ENCODE results near the gene NKD2. TPM values are rescaled to one million over a fixed set of nuclear protein-coding genes. Genes with fewer than 3 reads are reported as not detected.
A peak's percentile ranks its signal among the peaks of the same experiment; 100 is the strongest.
"Not testable (repeated sequence)": the region's sequence is repeated elsewhere in the genome, so short reads cannot be mapped to it uniquely, and the experiment has no call there.

NKD2 gene
- total RNA-seq, 2 experiments from 2014 or later, result 0.17 to 0.30 TPM

- no peaks in the 10 kb centered on the region for H3K27me3 Mint-ChIP-seq
- ATAC-seq (ENCODE audit: poor library complexity), result no peak
- ChIA-PET CTCF (no interaction called here), POLR2A (no interaction called here)
- Histone ChIP-seq H3K27ac (ENCODE audit: low read depth in 1 of 2, low read length in 2 of 2) (no peak overlapping the region), H3K27me3 (ENCODE audit: control insufficient read depth in 1 of 2, insufficient read depth in 2 of 2, low read length in 2 of 2) (no peaks in the 10 kb centered on the region), H3K36me3 (ENCODE audit: insufficient read depth, low read length) (no peaks in the 10 kb centered on the region), H3K9me3 (ENCODE audit: control insufficient read depth in 1 of 2, insufficient read depth in 1 of 2, low read length in 2 of 2) (no peaks in the 10 kb centered on the region), H3K4me1 (ENCODE audit: insufficient read depth, low read length) (no peaks in the 10 kb centered on the region), H3K4me3 (ENCODE audit: low read length) (no peak overlapping the region)
- H3K4me3 Mint-ChIP-seq, result no peak overlapping the region
- intact Hi-C loops (cut with DNase I, micrococcal nuclease), result no loop called here
- DNase-seq, result peak in 1 of 14 experiments; percentile 2
- no peaks in the 10 kb centered on the region for H3K4me1 Mint-ChIP-seq (ENCODE audit: low read depth)
- H3K36me3 Mint-ChIP-seq (ENCODE audit: low read depth), result no peaks in the 10 kb centered on the region
- no peaks in the 10 kb centered on the region for H3K9me3 Mint-ChIP-seq
- no peak overlapping the region for H3K27ac Mint-ChIP-seq
- TF ChIP-seq CTCF (IDR thresholded peaks at IDR 0.05), result no peak
Measured at GRCh38 chr5:1019001-1019905, 10.7 kb downstream of the NKD2 start.

GRCh38 chr5:1020452-1020961 is 11.9 kb downstream of the NKD2 start:
- Mint-ChIP-seq H3K9me3 (no peaks in the 10 kb centered on the region), H3K4me3 (no peak overlapping the region), H3K27me3 (no peaks in the 10 kb centered on the region), H3K27ac (no peak overlapping the region), H3K4me1 (ENCODE audit: low read depth) (no peaks in the 10 kb centered on the region), H3K36me3 (ENCODE audit: low read depth) (no peaks in the 10 kb centered on the region)
- DNase-seq (no peak), ATAC-seq (ENCODE audit: poor library complexity) (no peak)
- no peak overlapping the region for H3K4me3 ChIP-seq (ENCODE audit: low read length)
- no peaks in the 10 kb centered on the region for H3K27me3 ChIP-seq (ENCODE audit: control insufficient read depth in 1 of 2, insufficient read depth in 2 of 2, low read length in 2 of 2)
- intact Hi-C loops (cut with DNase I, micrococcal nuclease), result no loop called here
- ChIA-PET POLR2A (no interaction called here), CTCF (no interaction called here)
- H3K9me3 ChIP-seq (ENCODE audit: control insufficient read depth in 1 of 2, insufficient read depth in 1 of 2, low read length in 2 of 2), result no peaks in the 10 kb centered on the region
- H3K36me3 ChIP-seq (ENCODE audit: insufficient read depth, low read length), result no peaks in the 10 kb centered on the region
- TF ChIP-seq CTCF (IDR thresholded peaks at IDR 0.05), result no peak
- H3K4me1 ChIP-seq (ENCODE audit: insufficient read depth, low read length), result no peaks in the 10 kb centered on the region
- no peak overlapping the region for H3K27ac ChIP-seq (ENCODE audit: low read depth in 1 of 2, low read length in 2 of 2)

- no peaks in the 10 kb centered on the region for H3K27me3 Mint-ChIP-seq
- intact Hi-C loops (cut with DNase I, micrococcal nuclease), result no loop called here
- no peaks in the 10 kb centered on the region for H3K36me3 ChIP-seq (ENCODE audit: insufficient read depth, low read length)
- no peak for TF ChIP-seq CTCF (IDR thresholded peaks at IDR 0.05)
- no peaks in the 10 kb centered on the region for H3K9me3 ChIP-seq (ENCODE audit: control insufficient read depth in 1 of 2, insufficient read depth in 1 of 2, low read length in 2 of 2)
- no peaks in the 10 kb centered on the region for H3K4me1 Mint-ChIP-seq (ENCODE audit: low read depth)
- ATAC-seq (ENCODE audit: poor library complexity) (no peak), DNase-seq (peak in 1 of 14 experiments; percentile 1)
- H3K4me3 ChIP-seq (ENCODE audit: low read length), result no peak overlapping the region
- H3K36me3 Mint-ChIP-seq (ENCODE audit: low read depth), result no peaks in the 10 kb centered on the region
- ChIA-PET POLR2A (no interaction called here), CTCF (no interaction called here)
- no peak overlapping the region for H3K4me3 Mint-ChIP-seq
- no peak overlapping the region for H3K27ac ChIP-seq (ENCODE audit: low read depth in 1 of 2, low read length in 2 of 2)
- H3K4me1 ChIP-seq (ENCODE audit: insufficient read depth, low read length), result no peaks in the 10 kb centered on the region
- H3K27ac Mint-ChIP-seq, result no peak overlapping the region
- H3K9me3 Mint-ChIP-seq, result no peaks in the 10 kb centered on the region
- no peaks in the 10 kb centered on the region for H3K27me3 ChIP-seq (ENCODE audit: control insufficient read depth in 1 of 2, insufficient read depth in 2 of 2, low read length in 2 of 2)
Measured at GRCh38 chr5:1021136-1021968, 12.8 kb downstream of the NKD2 start.

- H3K4me3 Mint-ChIP-seq; H3K4me1 ChIP-seq (ENCODE audit: insufficient read depth, low read length); H3K4me1 Mint-ChIP-seq (ENCODE audit: low read depth); H3K9me3 ChIP-seq (ENCODE audit: control insufficient read depth in 1 of 2, insufficient read depth in 1 of 2, low read length in 2 of 2); H3K4me3 ChIP-seq (ENCODE audit: low read length); H3K27ac ChIP-seq (ENCODE audit: low read depth in 1 of 2, low read length in 2 of 2); POLR2A ChIA-PET; H3K27me3 ChIP-seq (ENCODE audit: control insufficient read depth in 1 of 2, insufficient read depth in 2 of 2, low read length in 2 of 2); H3K27ac Mint-ChIP-seq; H3K36me3 ChIP-seq (ENCODE audit: insufficient read depth, low read length); intact Hi-C loops (cut with DNase I, micrococcal nuclease); DNase-seq; CTCF ChIA-PET; H3K9me3 Mint-ChIP-seq; ATAC-seq (ENCODE audit: poor library complexity); H3K36me3 Mint-ChIP-seq (ENCODE audit: low read depth); H3K27me3 Mint-ChIP-seq: not testable (repeated sequence)
Measured at GRCh38 chr5:1021969-1022336, 13.4 kb downstream of the NKD2 start.

Measured in CD4-positive, alpha-beta T cell (primary cell).